Neuronal stem cell (in vitro differentiated cells): ENCODE results near the gene ZNF396.

ENCODE experiments used
- DNase-seq: peaks from one replicate; pipeline ENCODE4 v3.0.0-alpha.2; 2013; ENCODE audit warnings: low spot score
- H2AFZ ChIP-seq: one replicate; pipeline ENCODE4 v1.6.1; 2013; ENCODE audit warnings: mild to moderate bottlenecking, low read length, inconsistent platforms
- H2AK5ac ChIP-seq: 2 replicates; pipeline ENCODE4 v1.6.1; 2013; ENCODE audit warnings: low read depth, mild to moderate bottlenecking, inconsistent platforms, low read length, moderate library complexity, mixed read lengths
- H2BK120ac ChIP-seq: 2 replicates; pipeline ENCODE4 v1.6.1; 2013; ENCODE audit warnings: low read depth, mild to moderate bottlenecking, inconsistent platforms, low read length, moderate library complexity, mixed read lengths
- H2BK12ac ChIP-seq: one replicate; pipeline ENCODE4 v1.6.1; 2013; ENCODE audit warnings: low read length, inconsistent platforms
- H2BK15ac ChIP-seq: 2 replicates; pipeline ENCODE4 v1.6.1; 2013; ENCODE audit warnings: mild to moderate bottlenecking, low read length, inconsistent platforms, mixed read lengths
- H2BK5ac ChIP-seq: one replicate; pipeline ENCODE4 v1.6.1; 2013; ENCODE audit warnings: inconsistent platforms, mild to moderate bottlenecking, low read length, moderate library complexity
- H3K14ac ChIP-seq: one replicate; pipeline ENCODE4 v1.6.1; 2013; ENCODE audit warnings: low read length, inconsistent platforms
- H3K18ac ChIP-seq: 2 replicates; pipeline ENCODE4 v1.6.1; 2013; ENCODE audit warnings: low read length, inconsistent platforms
- H3K23ac ChIP-seq: 2 replicates; pipeline ENCODE4 v1.6.1; 2013; ENCODE audit warnings: low read depth, mild to moderate bottlenecking, mixed read lengths, low read length, inconsistent platforms; ENCODE audit not compliant: poor library complexity
- H3K27ac ChIP-seq: replicated peaks from 3 replicates; pipeline ENCODE4 v1.5.1; 2013; ENCODE audit warnings: low read length, inconsistent platforms
- H3K27me3 ChIP-seq, 3 experiments: 2 replicates each; pipeline ENCODE4 v1.6.1; 2013; ENCODE audit warnings: low read length in 3 of 3, mild to moderate bottlenecking in 2 of 3, inconsistent platforms in 1 of 3, low read depth in 1 of 3, mixed read lengths in 1 of 3, moderate library complexity in 1 of 3; ENCODE audit not compliant: control insufficient read depth in 3 of 3, insufficient read depth in 3 of 3
- H3K36me3 ChIP-seq, 2 donors: replicated peaks in 1 of 2; 2 replicates each; pipeline ENCODE4 v1.6.1; 2013; ENCODE audit warnings: low read length in 2 of 2; ENCODE audit not compliant: control insufficient read depth in 2 of 2, insufficient read depth in 2 of 2
- H3K4ac ChIP-seq: 2 replicates; pipeline ENCODE4 v1.6.1; 2013; ENCODE audit warnings: inconsistent platforms, mild to moderate bottlenecking, low read length, moderate library complexity
- H3K4me1 ChIP-seq, 2 donors: 1 replicate in 1 of 2; 2 replicates in 1 of 2; pipeline ENCODE4 v1.6.1; 2013; ENCODE audit warnings: low read length in 2 of 2, low read depth in 1 of 2; ENCODE audit not compliant: control insufficient read depth in 2 of 2, insufficient read depth in 1 of 2
- H3K4me2 ChIP-seq: one replicate; pipeline ENCODE4 v1.6.1; 2013; ENCODE audit warnings: mild to moderate bottlenecking, low read length, inconsistent platforms; ENCODE audit not compliant: insufficient read depth, poor library complexity, severe bottlenecking
- H3K4me3 ChIP-seq, 2 donors: 2 replicates each; pipeline ENCODE4 v1.5.1; 2013; ENCODE audit warnings: low read length in 2 of 2, mild to moderate bottlenecking in 2 of 2, inconsistent platforms in 1 of 2, moderate library complexity in 1 of 2
- H3K79me1 ChIP-seq: one replicate; pipeline ENCODE4 v1.6.1; 2013; ENCODE audit warnings: low read depth, mild to moderate bottlenecking, inconsistent platforms, low read length, moderate library complexity
- H3K9ac ChIP-seq: one replicate; pipeline ENCODE4 v1.6.1; 2013; ENCODE audit warnings: mild to moderate bottlenecking, low read depth, low read length, inconsistent platforms; ENCODE audit not compliant: poor library complexity
- H3K9me3 ChIP-seq, 2 donors: replicated peaks in 1 of 2; 2 replicates each; pipeline versions ENCODE3 to v1.6.1; 2013; ENCODE audit warnings: low read length in 2 of 2, mild to moderate bottlenecking in 2 of 2, inconsistent platforms in 1 of 2, low read depth in 1 of 2, mixed read lengths in 1 of 2, moderate library complexity in 1 of 2; ENCODE audit not compliant: control insufficient read depth in 2 of 2, insufficient read depth in 1 of 2
- H4K8ac ChIP-seq: one replicate; pipeline ENCODE4 v1.6.1; 2013; ENCODE audit warnings: low read depth, mild to moderate bottlenecking, inconsistent platforms, low read length, moderate library complexity
- H4K91ac ChIP-seq: one replicate; pipeline ENCODE4 v1.6.1; 2013; ENCODE audit warnings: low read length, low read depth, mild to moderate bottlenecking, inconsistent platforms; ENCODE audit not compliant: poor library complexity
- WGBS, 2 donors: extraction: QIAGEN DNeasy Blood & Tissue Kit; methylation state at CpG; one replicate each; pipeline ENCODE4 v1.1.7; 2013; ENCODE audit warnings: missing lambda C conversion rate in 2 of 2, mixed read lengths in 1 of 2; ENCODE audit not compliant: insufficient read length in 2 of 2, insufficient replicate concordance in 1 of 2; ENCODE audit errors: extremely low coverage in 2 of 2; 5-methylcytosine and 5-hydroxymethylcytosine counted together

ZNF396 gene

GRCh38 chr18:35392375-35392774, 15.2 kb upstream of the ZNF396 start:
- Histone ChIP-seq H3K9ac (no peak overlapping the region), H3K4ac (no peak overlapping the region), H2BK15ac (no peak overlapping the region), H3K23ac (no peak overlapping the region), H3K9me3 (no peaks in the 10 kb centered on the region), H3K4me3 (no peak overlapping the region), H3K4me1 (no peaks in the 10 kb centered on the region), H3K27me3 (no peaks in the 10 kb centered on the region), H2BK12ac (no peak overlapping the region), H2BK5ac (no peak overlapping the region), H3K27ac (no peak overlapping the region), H3K36me3 (no peaks in the 10 kb centered on the region), H3K14ac (no peak overlapping the region), H3K79me1 (no peaks in the 10 kb centered on the region), H2AK5ac (no peak overlapping the region), H3K18ac (no peak overlapping the region), H3K4me2 (no peak overlapping the region), H2BK120ac (no peak overlapping the region), H4K8ac (no peak overlapping the region), H4K91ac (no peak overlapping the region), H2AFZ (no peak overlapping the region)
- no peak for DNase-seq

- no peaks in the 10 kb centered on the region for H3K36me3 ChIP-seq
- no peak overlapping the region for H3K23ac ChIP-seq
- H3K4me3 ChIP-seq: no peak overlapping the region
- no peak overlapping the region for H4K91ac ChIP-seq
- no peak for DNase-seq
- no CpG with 5 or more reads among the region's 3 CpGs for WGBS, 2 donors
- no peak overlapping the region for H3K18ac ChIP-seq
- no peak overlapping the region for H3K4ac ChIP-seq
- no peak overlapping the region for H4K8ac ChIP-seq
- no peak overlapping the region for H3K27ac ChIP-seq
- H3K4me1 ChIP-seq: peaks cover 0 to 2% of the 10 kb centered on the region in 2 donors
- no peak overlapping the region for H2AK5ac ChIP-seq
- no peaks in the 10 kb centered on the region for H3K79me1 ChIP-seq
- H2BK15ac ChIP-seq: no peak overlapping the region
- no peak overlapping the region for H3K9ac ChIP-seq
- H2BK120ac ChIP-seq: no peak overlapping the region
- no peak overlapping the region for H3K14ac ChIP-seq
- no peak overlapping the region for H2BK5ac ChIP-seq
- no peak overlapping the region for H2AFZ ChIP-seq
- no peak overlapping the region for H2BK12ac ChIP-seq
- no peak overlapping the region for H3K4me2 ChIP-seq
- H3K27me3 ChIP-seq: no peaks in the 10 kb centered on the region
- H3K9me3 ChIP-seq: no peaks in the 10 kb centered on the region
Observed at GRCh38 chr18:35390951-35391700, 14.0 kb upstream of the ZNF396 start.

GRCh38 chr18:35389095-35389618, 12.0 kb upstream of the ZNF396 start:
- Histone ChIP-seq H2BK5ac (no peak overlapping the region), H2BK12ac (no peak overlapping the region), H3K18ac (no peak overlapping the region), H3K27me3 (peaks cover 0 to 5% (median 0%) of the 10 kb centered on the region in 3 experiments), H3K4me2 (no peak overlapping the region), H3K27ac (no peak overlapping the region), H2AFZ (no peak overlapping the region), H4K8ac (no peak overlapping the region), H3K4ac (no peak overlapping the region), H3K36me3 (no peaks in the 10 kb centered on the region), H2BK15ac (no peak overlapping the region), H3K4me1 (peaks cover 0 to 2% of the 10 kb centered on the region in 2 donors), H3K9me3 (no peaks in the 10 kb centered on the region), H3K14ac (no peak overlapping the region), H3K23ac (no peak overlapping the region), H2BK120ac (no peak overlapping the region), H3K4me3 (no peak overlapping the region), H3K9ac (no peak overlapping the region), H4K91ac (no peak overlapping the region), H3K79me1 (no peaks in the 10 kb centered on the region), H2AK5ac (no peak overlapping the region)
- no peak for DNase-seq
- no CpG with 5 or more reads among the region's 5 CpGs for WGBS, 2 donors

GRCh38 chr18:35387152-35387571, 10.0 kb upstream of the ZNF396 start:
- peaks cover 0 to 5% (median 0%) of the 10 kb centered on the region in 3 experiments for H3K27me3 ChIP-seq
- H3K9ac ChIP-seq: no peak overlapping the region
- H3K4me2 ChIP-seq: no peak overlapping the region
- H4K8ac ChIP-seq: no peak overlapping the region
- H3K36me3 ChIP-seq: no peaks in the 10 kb centered on the region
- no peak overlapping the region for H3K18ac ChIP-seq
- H3K4me3 ChIP-seq: no peak overlapping the region
- H3K27ac ChIP-seq: no peak overlapping the region
- no peak overlapping the region for H2BK15ac ChIP-seq
- H2AK5ac ChIP-seq: no peak overlapping the region
- H3K23ac ChIP-seq: no peak overlapping the region
- no peak overlapping the region for H4K91ac ChIP-seq
- no peak for DNase-seq
- H2BK12ac ChIP-seq: no peak overlapping the region
- H2AFZ ChIP-seq: peak overlapping the region; percentile 58
- peaks cover 1 to 2% of the 10 kb centered on the region in 2 donors for H3K9me3 ChIP-seq
- WGBS, 2 donors: no CpG with 5 or more reads among the region's 3 CpGs
- H3K4ac ChIP-seq: no peak overlapping the region
- H3K4me1 ChIP-seq: peaks cover 0 to 2% of the 10 kb centered on the region in 2 donors
- no peaks in the 10 kb centered on the region for H3K79me1 ChIP-seq
- no peak overlapping the region for H2BK120ac ChIP-seq
- H3K14ac ChIP-seq: no peak overlapping the region
- H2BK5ac ChIP-seq: no peak overlapping the region
